BJ (cell line): ENCODE data around the gene SRGAP3. TPM values are rescaled to one million over a fixed set of nuclear protein-coding genes. Genes with fewer than 3 reads are reported as not detected.

Experiments used
- CTCF ChIA-PET: fragments of 350-600 bp; formaldehyde crosslinking; extraction: SDS; loops from one replicate; lab custom pipeline; 2021; ENCODE audit warnings: antibody characterized with exemption, inconsistent platforms; lab: Yijun Ruan, JAX
- POLR2A ChIA-PET: fragments of 300-600 bp; sonication (Branson Sonifier 250); formaldehyde crosslinking; extraction: SDS; loops from one replicate; lab custom pipeline; 2021; ENCODE audit warnings: antibody characterized with exemption; lab: Charles Lee
- DNase-seq: peaks from one replicate; pipeline ENCODE4 v3.0.0-alpha.2; 2011; ENCODE audit warnings: low read depth
- H3K27me3 ChIP-seq: 2 replicates; pipeline ENCODE4 v1.6.0; 2011; ENCODE audit warnings: low read length; ENCODE audit not compliant: control insufficient read depth, insufficient read depth
- H3K36me3 ChIP-seq: 2 replicates; pipeline ENCODE4 v1.5.1; 2011; ENCODE audit warnings: low read length; ENCODE audit not compliant: control insufficient read depth, insufficient read depth
- H3K4me3 ChIP-seq: 2 replicates; pipeline ENCODE4 v1.5.1; 2011; ENCODE audit warnings: low read depth, mild to moderate bottlenecking, control low read depth, low read length
- CTCF ChIP-seq: IDR thresholded peaks from 2 replicates; pipeline ENCODE4 v1.5.1; 2011; ENCODE audit warnings: low read depth, mild to moderate bottlenecking, control low read depth, inconsistent platforms, low read length, moderate library complexity; ENCODE audit not compliant: insufficient read depth
- polyA plus RNA-seq: library from polyadenylated mRNA; depleted of rRNA; stranded (reverse); fragments of >200 nt; gene quantifications from 2 replicates; pipeline ENCODE4 v1.2.3, GENCODE V29; 2011

Gene SRGAP3
- polyA plus RNA-seq, 1 experiment, result 0.75 TPM

GRCh38 chr3:9280451-9281219 is 31.2 kb upstream of the SRGAP3 start:
- TF ChIP-seq CTCF, result no peak
- Histone ChIP-seq H3K36me3 (no peaks in the 10 kb centered on the region), H3K4me3 (no peak overlapping the region), H3K27me3 (no peaks in the 10 kb centered on the region)
- CTCF ChIA-PET, result interaction anchor here (0.8 to 1.3 kb wide), 2 partner anchors 22 to 24 kb away, joined by 3 to 8 read pairs; no protein-coding TSS in a partner anchor
- no peak for DNase-seq
- POLR2A ChIA-PET, result no interaction called here

- no peak for TF ChIP-seq CTCF
- Histone ChIP-seq H3K27me3 (no peaks in the 10 kb centered on the region), H3K36me3 (no peaks in the 10 kb centered on the region), H3K4me3 (no peak overlapping the region)
- POLR2A ChIA-PET, result no interaction called here
- DNase-seq, result no peak
- CTCF ChIA-PET, result interaction anchor here (0.8 to 1.3 kb wide), 2 partner anchors 23 to 24 kb away, joined by 3 to 8 read pairs; no protein-coding TSS in a partner anchor
Observed at GRCh38 chr3:9279966-9280365, 30.5 kb upstream of the SRGAP3 start.

- Histone ChIP-seq H3K27me3 (no peaks in the 10 kb centered on the region), H3K4me3 (no peak overlapping the region), H3K36me3 (no peaks in the 10 kb centered on the region)
- DNase-seq, result no peak
- CTCF ChIA-PET, result no interaction called here
- POLR2A ChIA-PET, result no interaction called here
- no peak for TF ChIP-seq CTCF
Observed at GRCh38 chr3:9278498-9278897, 29.1 kb upstream of the SRGAP3 start.

- Histone ChIP-seq H3K27me3 (no peaks in the 10 kb centered on the region), H3K4me3 (no peak overlapping the region), H3K36me3 (no peaks in the 10 kb centered on the region)
- CTCF ChIA-PET, result no interaction called here
- no peak for TF ChIP-seq CTCF
- POLR2A ChIA-PET, result no interaction called here
- no peak for DNase-seq
Observed at GRCh38 chr3:9278085-9278484, 28.6 kb upstream of the SRGAP3 start.

GRCh38 chr3:9276761-9277370 is 27.4 kb upstream of the SRGAP3 start:
- DNase-seq, result no peak
- Histone ChIP-seq H3K36me3 (no peaks in the 10 kb centered on the region), H3K27me3 (no peaks in the 10 kb centered on the region), H3K4me3 (no peak overlapping the region)
- CTCF ChIA-PET, result no interaction called here
- POLR2A ChIA-PET, result no interaction called here
- no peak for TF ChIP-seq CTCF
